Gastroesophageal sphincter (tissue), 4 donors: ENCODE results near the gene PDE10A. TPM values are rescaled to one million over a fixed set of nuclear protein-coding genes. Genes with fewer than 3 reads are reported as not detected.

Experiments
- small RNA-seq, 4 donors: library from RNA; depleted of rRNA; stranded (forward); fragments of <200 nt; gene quantifications; one replicate each; pipeline ENCODE3, GENCODE V24; 2016
- total RNA-seq, 4 donors: library from RNA; depleted of rRNA; stranded (reverse); fragments of >200 nt; gene quantifications; one replicate each; pipeline ENCODE4 v1.1.0, GENCODE V29; 2016

PDE10A gene
- total RNA-seq, 4 donors from 2014 or later, result 2.5 to 12.1 (median 4.0) TPM

Small RNA genes lying within 50 kb of the gene (small RNA-seq; reads per million reads assigned to genes)
- gene RNA5SP226, result 0.36 to 4.4 (median 1.7) reads per million in 4 donors
